Fibroblast of lung (primary cell): ENCODE results near the gene UBTF.
"Not testable (repeated sequence)": the region's sequence is repeated elsewhere in the genome, so short reads cannot be mapped to it uniquely, and the experiment has no call there.

Experiments
- EZH2 ChIP-seq: IDR thresholded peaks from 2 replicates; pipeline ENCODE4 v1.5.1; 2012; ENCODE audit warnings: low read length, control low read depth, mild to moderate bottlenecking; ENCODE audit errors: missing control alignments
- TF ChIP-seq, protein P1 (sequence below), 2 donors: IDR thresholded peaks in 1 of 2; conservative IDR thresholded peaks in 1 of 2; 1 replicate in 1 of 2; 2 replicates in 1 of 2; pipeline ENCODE4 v1.5.1; 2011 to 2012; ENCODE audit warnings: low read length in 2 of 2, control low read depth in 1 of 2, inconsistent platforms in 1 of 2, low read depth in 1 of 2, mild to moderate bottlenecking in 1 of 2

DNA sequence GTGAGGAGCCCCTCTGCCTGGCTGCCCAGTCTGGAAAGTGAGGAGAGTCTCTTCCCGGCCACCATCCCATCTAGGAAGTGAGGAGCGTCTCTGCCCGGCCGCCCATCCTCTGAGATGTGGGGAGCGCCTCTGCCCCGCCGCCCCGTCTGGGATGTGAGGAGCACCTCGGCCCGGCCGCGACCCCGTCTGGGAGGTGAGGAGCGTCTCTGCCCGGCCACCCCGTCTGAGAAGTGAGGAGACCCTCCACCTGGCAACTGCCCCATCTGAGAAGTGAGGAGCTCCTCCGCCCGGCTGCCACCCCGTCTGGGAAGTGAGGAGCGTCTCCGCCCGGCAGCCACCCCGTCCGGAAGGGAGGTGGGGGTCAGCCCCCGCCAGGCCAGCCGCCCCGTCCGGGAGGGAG is 18.4 kb upstream of the UBTF start:
- TF ChIP-seq, protein P1, sequence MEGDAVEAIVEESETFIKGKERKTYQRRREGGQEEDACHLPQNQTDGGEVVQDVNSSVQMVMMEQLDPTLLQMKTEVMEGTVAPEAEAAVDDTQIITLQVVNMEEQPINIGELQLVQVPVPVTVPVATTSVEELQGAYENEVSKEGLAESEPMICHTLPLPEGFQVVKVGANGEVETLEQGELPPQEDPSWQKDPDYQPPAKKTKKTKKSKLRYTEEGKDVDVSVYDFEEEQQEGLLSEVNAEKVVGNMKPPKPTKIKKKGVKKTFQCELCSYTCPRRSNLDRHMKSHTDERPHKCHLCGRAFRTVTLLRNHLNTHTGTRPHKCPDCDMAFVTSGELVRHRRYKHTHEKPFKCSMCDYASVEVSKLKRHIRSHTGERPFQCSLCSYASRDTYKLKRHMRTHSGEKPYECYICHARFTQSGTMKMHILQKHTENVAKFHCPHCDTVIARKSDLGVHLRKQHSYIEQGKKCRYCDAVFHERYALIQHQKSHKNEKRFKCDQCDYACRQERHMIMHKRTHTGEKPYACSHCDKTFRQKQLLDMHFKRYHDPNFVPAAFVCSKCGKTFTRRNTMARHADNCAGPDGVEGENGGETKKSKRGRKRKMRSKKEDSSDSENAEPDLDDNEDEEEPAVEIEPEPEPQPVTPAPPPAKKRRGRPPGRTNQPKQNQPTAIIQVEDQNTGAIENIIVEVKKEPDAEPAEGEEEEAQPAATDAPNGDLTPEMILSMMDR (conservative IDR thresholded peaks at IDR 0.05 in 1 of 2, IDR thresholded peaks at IDR 0.05 in 1 of 2; ENCODE audit: low read depth in 1 of 2, low read length in 2 of 2): not testable (repeated sequence)
- TF ChIP-seq EZH2: not testable (repeated sequence)
